Measurements from ENCODE around the gene XCL2. TPM values are rescaled to one million over a fixed set of nuclear protein-coding genes. Genes with fewer than 3 reads are reported as not detected.

Gene XCL2
- total RNA-seq, 1 experiment from 2014 or later = not detected

- POLR2A ChIA-PET = no interaction called here
- no TSS peak for BruUV-seq (replicated peaks)
- Histone ChIP-seq H4K20me1 (ENCODE audit: insufficient read depth) (no peaks in the 10 kb centered on the region), H3K36me3 (ENCODE audit: control insufficient read depth in 1 of 2, insufficient read depth in 2 of 2, low read length in 2 of 2) (no peaks in the 10 kb centered on the region), H3K27ac (ENCODE audit: low read depth, low read length) (no peak overlapping the region), H3K79me2 (ENCODE audit: insufficient read depth, low read length) (no peaks in the 10 kb centered on the region), H3K4me3 (replicated peaks in 1 of 2; ENCODE audit: low read depth in 1 of 2, low read length in 2 of 2) (no peak overlapping the region), H3K9me2 (ENCODE audit: insufficient read depth) (no peaks in the 10 kb centered on the region), H3K4me2 (ENCODE audit: low read length) (no peak overlapping the region), H3K9ac (ENCODE audit: low read length) (no peak overlapping the region), H3K27me3 (ENCODE audit: insufficient read depth, low read length) (no peaks in the 10 kb centered on the region), H3K9me3 (ENCODE audit: control insufficient read depth in 1 of 2, insufficient read depth in 1 of 2, low read depth in 1 of 2, low read length in 2 of 2) (no peaks in the 10 kb centered on the region), H3K4me1 (ENCODE audit: control insufficient read depth in 1 of 2, insufficient read depth in 2 of 2, low read length in 2 of 2) (no peaks in the 10 kb centered on the region), H2AFZ (ENCODE audit: low read depth, low read length, poor library complexity, severe bottlenecking) (no peak overlapping the region)
- CTCF ChIA-PET = no interaction called here
- ATAC-seq (no peak), DNase-seq (ENCODE audit: low read depth, low spot score) (no peak)
- intact Hi-C loops (cut with micrococcal nuclease) = no loop called here
- RAD21 ChIA-PET (ENCODE audit: low non-redundant PET in 1 of 2, low total read pairs in 2 of 2, uncharacterized antibody in 2 of 2, unreplicated experiment in 2 of 2) = no interaction called here
- TF ChIP-seq YY1 (IDR thresholded peaks at IDR 0.05; ENCODE audit: extremely low read depth, insufficient replicate concordance, low read depth, low read length) = no peak
- TF ChIP-seq CBX3 (IDR thresholded peaks at IDR 0.05; ENCODE audit: low read depth) = no peak
- TF ChIP-seq TCF7L2 (IDR thresholded peaks at IDR 0.05; ENCODE audit: borderline replicate concordance, extremely low read depth, insufficient read depth, insufficient read length) = no peak
- TF ChIP-seq EZH2phosphoT487 (IDR thresholded peaks at IDR 0.05; ENCODE audit: borderline replicate concordance) = no peak
These were observed 52.2 kb downstream of the XCL2 start for GRCh38 chr1:168491527-168492164.

Other genes with a start within 250 kb of the XCL2 start
- gene XCL1, start 32.6 kb upstream of the XCL2 start, total RNA-seq (2021; ENCODE audit: unreplicated experiment) = not detected
- gene DPT, start 185.2 kb upstream of the XCL2 start, total RNA-seq (2021; ENCODE audit: unreplicated experiment) = not detected

Data from HCT116 (cell line).